Prostate gland (tissue), 2 donors: ENCODE results near the gene TMPRSS6.

Experiments used
- CTCF ChIP-seq, 4 experiments: fragments of 200-600 bp in 2 of 4; fragments of 450-650 bp in 2 of 4; sonication (generic) in 2 of 4; IDR thresholded peaks; 1 replicate in 3 of 4; 2 replicates in 1 of 4; pipeline ENCODE4 v1.5.1; 2016 to 2019; ENCODE audit warnings: antibody characterized with exemption in 4 of 4, mild to moderate bottlenecking in 2 of 4, moderate library complexity in 2 of 4
- POLR2A ChIP-seq: fragments of 450-650 bp; IDR thresholded peaks from one replicate; pipeline ENCODE4 v1.6.1; 2016; ENCODE audit warnings: antibody characterized with exemption, mild to moderate bottlenecking
- POLR2AphosphoS5 ChIP-seq: sonication (generic); formaldehyde crosslinking; IDR thresholded peaks from one replicate; pipeline ENCODE4 v1.6.1; 2017; ENCODE audit warnings: antibody characterized with exemption

- TF ChIP-seq CTCF (IDR thresholded peaks at IDR 0.05) (no peak), POLR2A (no peak), POLR2AphosphoS5 (no peak)
Measured at GRCh38 chr22:37072673-37073072, 36.8 kb downstream of the TMPRSS6 start.
